ENCODE results near the gene ATP6V1C2. TPM values are rescaled to one million over a fixed set of nuclear protein-coding genes. Genes with fewer than 3 reads are reported as not detected.
A peak's percentile ranks its signal among the peaks of the same experiment; 100 is the strongest.

ATP6V1C2 gene
- polyA plus RNA-seq, 1 donor from 2014 or later: not detected

DNA sequence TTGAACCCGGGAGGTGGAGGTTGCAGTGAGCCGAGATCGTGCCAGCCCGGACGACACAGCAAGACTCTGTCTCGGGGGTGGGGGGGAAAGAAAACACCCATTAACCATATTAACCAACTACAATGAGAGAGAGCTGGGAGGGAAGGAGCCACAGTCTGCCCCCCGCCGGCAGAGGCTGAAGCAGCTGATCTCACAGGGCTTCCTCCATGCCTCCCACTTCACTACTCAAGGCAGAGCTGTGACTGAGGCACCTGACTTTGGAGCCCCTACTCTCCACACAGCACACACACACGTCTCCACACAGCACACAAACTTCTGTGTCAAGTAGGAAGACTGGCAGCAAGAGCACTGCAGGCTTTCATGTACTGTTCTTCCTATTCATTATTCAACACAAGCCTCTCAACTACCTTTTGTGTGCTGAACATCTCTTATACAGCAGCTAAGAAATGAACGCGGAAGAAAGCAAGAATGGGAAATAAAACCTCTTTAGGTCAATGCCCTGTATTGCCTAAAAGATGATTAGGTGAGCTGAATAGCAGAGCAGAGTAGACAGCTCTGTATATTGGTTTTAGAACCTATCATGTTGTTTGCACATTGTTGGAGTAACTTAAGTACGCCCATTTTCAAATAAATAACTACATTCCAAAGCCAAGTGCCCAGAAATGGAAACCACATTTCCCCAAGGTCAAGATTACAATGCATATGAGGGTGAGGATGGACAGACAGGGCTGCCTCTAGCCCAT is 65.0 kb downstream of the ATP6V1C2 start:
- H3F3A ChIP-seq (ENCODE audit: insufficient read depth, low read length, poor library complexity, severe bottlenecking): no peaks in the 10 kb centered on the region
- no peaks in the 10 kb centered on the region for H3K27me3 ChIP-seq (ENCODE audit: insufficient read depth, low read depth, low read length)
- no peak overlapping the region for H3K4me2 ChIP-seq (ENCODE audit: low read length)

DNA sequence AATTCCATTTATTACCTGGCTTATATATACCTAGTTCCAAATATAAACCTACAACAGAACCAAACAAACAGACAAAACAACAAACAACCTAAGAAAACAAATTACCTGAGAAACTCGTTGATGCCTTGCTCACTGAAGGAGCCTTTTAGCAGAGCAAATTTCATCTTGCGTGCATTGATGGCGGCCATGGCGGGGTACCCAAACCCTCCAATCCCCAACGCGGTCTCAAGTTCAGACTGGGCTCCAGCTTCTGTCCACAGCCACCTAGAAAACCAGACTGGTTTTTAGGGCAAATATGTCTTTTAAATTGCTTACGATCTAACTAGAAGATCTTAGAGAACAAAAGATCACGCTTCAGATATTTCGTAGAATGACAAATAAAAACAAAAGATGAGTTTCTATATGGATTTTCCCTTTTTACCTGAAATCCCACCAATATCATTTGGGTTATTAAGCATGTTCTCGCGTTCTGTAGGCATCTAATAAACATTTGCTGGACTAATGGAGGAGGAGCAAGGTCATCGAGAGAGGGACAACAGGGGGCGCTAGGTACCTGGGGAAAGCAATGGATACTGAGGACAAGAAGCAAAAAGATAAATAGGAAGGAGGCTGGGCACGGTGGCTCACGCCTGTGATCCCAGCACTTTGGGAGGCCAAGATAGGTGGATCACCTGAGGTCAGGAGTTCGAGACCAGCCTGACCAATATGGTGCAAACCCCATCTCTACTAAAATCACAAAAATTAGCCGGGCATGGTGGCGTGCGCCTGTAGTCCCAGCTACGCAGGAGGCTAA is 65.9 kb downstream of the ATP6V1C2 start:
- Histone ChIP-seq H3K27ac (ENCODE audit: low read length) (no peak overlapping the region), H2AFZ (ENCODE audit: low read depth, low read length) (no peak overlapping the region), H3K9ac (ENCODE audit: low read length) (no peak overlapping the region), H3K9me2 (ENCODE audit: insufficient read depth, low read length) (no peaks in the 10 kb centered on the region), H3F3A (ENCODE audit: insufficient read depth, low read length, poor library complexity, severe bottlenecking) (no peaks in the 10 kb centered on the region), H3K4me2 (ENCODE audit: low read length) (no peak overlapping the region), H3K4me3 (ENCODE audit: low read length) (no peak overlapping the region), H3K9me3 (ENCODE audit: low read length) (no peaks in the 10 kb centered on the region), H3K27me3 (ENCODE audit: insufficient read depth, low read depth, low read length) (no peaks in the 10 kb centered on the region), H3K79me2 (replicated peaks; ENCODE audit: insufficient read depth, low read length) (no peaks in the 10 kb centered on the region), H4K20me1 (ENCODE audit: insufficient read depth) (no peaks in the 10 kb centered on the region), H3K36me3 (ENCODE audit: insufficient read depth, low read length) (no peaks in the 10 kb centered on the region)
- TF ChIP-seq, protein P1, sequence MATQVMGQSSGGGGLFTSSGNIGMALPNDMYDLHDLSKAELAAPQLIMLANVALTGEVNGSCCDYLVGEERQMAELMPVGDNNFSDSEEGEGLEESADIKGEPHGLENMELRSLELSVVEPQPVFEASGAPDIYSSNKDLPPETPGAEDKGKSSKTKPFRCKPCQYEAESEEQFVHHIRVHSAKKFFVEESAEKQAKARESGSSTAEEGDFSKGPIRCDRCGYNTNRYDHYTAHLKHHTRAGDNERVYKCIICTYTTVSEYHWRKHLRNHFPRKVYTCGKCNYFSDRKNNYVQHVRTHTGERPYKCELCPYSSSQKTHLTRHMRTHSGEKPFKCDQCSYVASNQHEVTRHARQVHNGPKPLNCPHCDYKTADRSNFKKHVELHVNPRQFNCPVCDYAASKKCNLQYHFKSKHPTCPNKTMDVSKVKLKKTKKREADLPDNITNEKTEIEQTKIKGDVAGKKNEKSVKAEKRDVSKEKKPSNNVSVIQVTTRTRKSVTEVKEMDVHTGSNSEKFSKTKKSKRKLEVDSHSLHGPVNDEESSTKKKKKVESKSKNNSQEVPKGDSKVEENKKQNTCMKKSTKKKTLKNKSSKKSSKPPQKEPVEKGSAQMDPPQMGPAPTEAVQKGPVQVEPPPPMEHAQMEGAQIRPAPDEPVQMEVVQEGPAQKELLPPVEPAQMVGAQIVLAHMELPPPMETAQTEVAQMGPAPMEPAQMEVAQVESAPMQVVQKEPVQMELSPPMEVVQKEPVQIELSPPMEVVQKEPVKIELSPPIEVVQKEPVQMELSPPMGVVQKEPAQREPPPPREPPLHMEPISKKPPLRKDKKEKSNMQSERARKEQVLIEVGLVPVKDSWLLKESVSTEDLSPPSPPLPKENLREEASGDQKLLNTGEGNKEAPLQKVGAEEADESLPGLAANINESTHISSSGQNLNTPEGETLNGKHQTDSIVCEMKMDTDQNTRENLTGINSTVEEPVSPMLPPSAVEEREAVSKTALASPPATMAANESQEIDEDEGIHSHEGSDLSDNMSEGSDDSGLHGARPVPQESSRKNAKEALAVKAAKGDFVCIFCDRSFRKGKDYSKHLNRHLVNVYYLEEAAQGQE (IDR thresholded peaks at IDR 0.05; ENCODE audit: borderline replicate concordance): no peak
- TF ChIP-seq POLR2AphosphoS5 (IDR thresholded peaks at IDR 0.05) (no peak), EZH2 (IDR thresholded peaks at IDR 0.05; ENCODE audit: borderline replicate concordance, insufficient read depth, low read length, poor library complexity, severe bottlenecking) (no peak), EP300 (conservative IDR thresholded peaks at IDR 0.05; ENCODE audit: poor library complexity, severe bottlenecking) (no peak), RAD21 (conservative IDR thresholded peaks at IDR 0.05) (peak; percentile 26), TAF1 (IDR thresholded peaks at IDR 0.05; ENCODE audit: low read depth) (no peak), SMC3 (conservative IDR thresholded peaks at IDR 0.05; ENCODE audit: poor library complexity) (no peak), MXI1 (conservative IDR thresholded peaks at IDR 0.05; ENCODE audit: poor library complexity, severe bottlenecking) (no peak)
- TF ChIP-seq, protein P2, sequence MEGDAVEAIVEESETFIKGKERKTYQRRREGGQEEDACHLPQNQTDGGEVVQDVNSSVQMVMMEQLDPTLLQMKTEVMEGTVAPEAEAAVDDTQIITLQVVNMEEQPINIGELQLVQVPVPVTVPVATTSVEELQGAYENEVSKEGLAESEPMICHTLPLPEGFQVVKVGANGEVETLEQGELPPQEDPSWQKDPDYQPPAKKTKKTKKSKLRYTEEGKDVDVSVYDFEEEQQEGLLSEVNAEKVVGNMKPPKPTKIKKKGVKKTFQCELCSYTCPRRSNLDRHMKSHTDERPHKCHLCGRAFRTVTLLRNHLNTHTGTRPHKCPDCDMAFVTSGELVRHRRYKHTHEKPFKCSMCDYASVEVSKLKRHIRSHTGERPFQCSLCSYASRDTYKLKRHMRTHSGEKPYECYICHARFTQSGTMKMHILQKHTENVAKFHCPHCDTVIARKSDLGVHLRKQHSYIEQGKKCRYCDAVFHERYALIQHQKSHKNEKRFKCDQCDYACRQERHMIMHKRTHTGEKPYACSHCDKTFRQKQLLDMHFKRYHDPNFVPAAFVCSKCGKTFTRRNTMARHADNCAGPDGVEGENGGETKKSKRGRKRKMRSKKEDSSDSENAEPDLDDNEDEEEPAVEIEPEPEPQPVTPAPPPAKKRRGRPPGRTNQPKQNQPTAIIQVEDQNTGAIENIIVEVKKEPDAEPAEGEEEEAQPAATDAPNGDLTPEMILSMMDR (IDR thresholded peaks at IDR 0.05; ENCODE audit: poor library complexity, severe bottlenecking): peak; percentile 23

More for the DNA sequence above, 65.0 kb downstream of the ATP6V1C2 start:
- H3K79me2 ChIP-seq (replicated peaks; ENCODE audit: insufficient read depth, low read length): no peaks in the 10 kb centered on the region
- H3K9ac ChIP-seq (ENCODE audit: low read length): no peak overlapping the region
- H3K9me2 ChIP-seq (ENCODE audit: insufficient read depth, low read length): no peaks in the 10 kb centered on the region
- no peaks in the 10 kb centered on the region for H3K9me3 ChIP-seq (ENCODE audit: low read length)
- H3K27ac ChIP-seq (ENCODE audit: low read length): no peak overlapping the region
- no peaks in the 10 kb centered on the region for H3K36me3 ChIP-seq (ENCODE audit: insufficient read depth, low read length)
- H2AFZ ChIP-seq (ENCODE audit: low read depth, low read length): no peak overlapping the region
- TF ChIP-seq RAD21 (conservative IDR thresholded peaks at IDR 0.05) (no peak), POLR2AphosphoS5 (IDR thresholded peaks at IDR 0.05) (no peak)
- no peak overlapping the region for H3K4me3 ChIP-seq (ENCODE audit: low read length)
- H4K20me1 ChIP-seq (ENCODE audit: insufficient read depth): no peaks in the 10 kb centered on the region

Measured in neural cell (in vitro differentiated cells).